Left renal pelvis (tissue), 4 donors: Measurements from ENCODE around the gene ATP5PO. TPM values are rescaled to one million over a fixed set of nuclear protein-coding genes. Genes with fewer than 3 reads are reported as not detected.
"Not testable (repeated sequence)": the region's sequence is repeated elsewhere in the genome, so short reads cannot be mapped to it uniquely, and the experiment has no call there.

Experiments used
- DNase-seq, 4 donors: peaks; one replicate each; pipeline ENCODE4 v3.0.0-alpha.2; 2013; ENCODE audit warnings: low read depth in 4 of 4, low spot score in 3 of 4
- polyA plus RNA-seq, 4 donors: library from polyadenylated mRNA; unstranded; fragments of 120-200 nt; gene quantifications; one replicate each; pipeline ENCODE4 v1.2.1, GENCODE V29; 2013; ENCODE audit not compliant: insufficient read length in 4 of 4

ATP5PO gene
- polyA plus RNA-seq, 4 donors = 214 to 392 (median 345) TPM

DNA sequence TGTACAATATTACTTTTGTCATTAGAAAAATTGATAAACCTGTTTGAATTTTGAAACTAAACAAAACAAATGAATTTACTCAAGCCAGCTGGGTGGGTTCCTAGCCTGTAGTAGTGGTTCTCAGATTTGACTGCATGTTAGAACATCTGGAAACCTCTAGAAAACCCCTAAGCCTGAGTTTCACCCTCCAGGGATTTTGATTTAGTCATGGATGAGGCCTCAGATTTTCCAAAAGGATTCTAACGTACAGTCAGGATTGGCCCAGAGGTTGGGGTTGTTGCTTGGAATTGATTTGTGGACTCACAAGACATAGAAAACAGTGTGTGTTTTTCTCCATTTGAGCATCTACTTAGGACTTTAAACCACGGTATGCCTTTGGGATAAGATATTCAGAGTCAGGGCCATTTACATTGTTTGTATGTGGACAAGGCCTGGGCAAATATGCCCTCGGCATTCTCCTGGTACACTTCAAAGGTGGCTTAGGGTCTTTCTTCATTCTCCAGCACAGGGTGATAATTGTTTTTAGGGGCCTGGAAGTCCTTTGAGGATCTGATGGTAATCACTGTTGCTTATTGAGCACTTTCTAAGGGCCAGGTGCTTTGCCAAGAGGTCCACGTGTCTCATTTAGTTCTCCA, 42.6 kb downstream of the ATP5PO start:
- DNase-seq = no peak

DNA sequence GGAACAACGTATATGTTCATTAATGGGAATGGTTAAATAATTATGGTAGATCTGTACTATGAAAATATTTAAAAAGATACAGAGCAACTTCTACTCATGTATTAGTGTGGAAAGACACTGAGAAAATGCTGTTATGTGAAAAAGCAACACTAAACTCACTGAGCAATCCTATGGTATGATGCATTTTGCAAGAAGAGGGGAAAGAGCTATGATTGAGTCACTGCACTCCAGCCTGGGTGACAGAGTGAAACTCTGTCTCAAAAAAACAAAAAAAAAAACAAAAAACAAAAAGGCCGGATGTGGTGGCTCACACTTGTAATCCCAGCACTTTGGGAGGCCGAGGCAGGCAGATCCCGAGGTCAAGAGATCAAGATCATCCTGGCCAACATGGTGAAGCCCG, 44.4 kb downstream of the ATP5PO start:
- DNase-seq = no peak

DNA sequence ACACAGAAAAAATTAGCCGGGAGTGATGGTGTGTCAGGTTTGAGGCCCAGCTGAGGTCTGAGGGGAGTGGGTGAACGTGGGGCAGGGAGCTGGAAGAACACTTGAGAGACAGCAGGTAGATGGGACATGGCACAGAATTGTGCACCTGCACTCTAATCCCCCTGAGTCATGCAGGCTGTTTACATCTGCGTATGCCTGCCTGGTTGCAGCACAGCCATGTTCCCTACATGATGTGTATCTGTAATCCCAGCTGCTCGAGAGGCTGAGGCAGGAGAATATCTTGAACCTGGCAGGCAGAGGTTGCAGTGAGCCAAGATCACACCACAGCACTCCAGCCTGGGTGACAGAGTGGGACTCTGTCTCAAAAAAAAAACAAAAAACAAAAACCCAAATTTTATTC, 44.8 kb downstream of the ATP5PO start:
- DNase-seq = no peak

DNA sequence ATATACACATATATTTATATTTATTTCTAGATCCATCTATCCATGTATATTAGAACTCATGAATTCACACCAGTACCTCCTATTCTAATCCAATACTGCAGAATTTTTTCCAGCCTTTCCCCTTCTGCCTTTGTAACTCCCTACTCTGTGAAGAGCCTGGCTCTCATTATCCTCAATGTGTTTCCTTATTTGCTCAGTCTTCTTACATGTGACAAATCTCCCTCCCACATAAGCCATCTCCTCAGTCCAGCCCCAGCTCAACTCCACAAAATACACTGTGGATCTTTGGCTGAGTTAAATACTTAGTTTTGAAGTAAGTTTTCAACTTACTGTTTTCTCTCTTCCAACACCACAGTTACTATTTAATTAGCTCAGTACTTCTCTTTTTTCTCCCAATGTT, 45.7 kb downstream of the ATP5PO start:
- no peak for DNase-seq

DNA sequence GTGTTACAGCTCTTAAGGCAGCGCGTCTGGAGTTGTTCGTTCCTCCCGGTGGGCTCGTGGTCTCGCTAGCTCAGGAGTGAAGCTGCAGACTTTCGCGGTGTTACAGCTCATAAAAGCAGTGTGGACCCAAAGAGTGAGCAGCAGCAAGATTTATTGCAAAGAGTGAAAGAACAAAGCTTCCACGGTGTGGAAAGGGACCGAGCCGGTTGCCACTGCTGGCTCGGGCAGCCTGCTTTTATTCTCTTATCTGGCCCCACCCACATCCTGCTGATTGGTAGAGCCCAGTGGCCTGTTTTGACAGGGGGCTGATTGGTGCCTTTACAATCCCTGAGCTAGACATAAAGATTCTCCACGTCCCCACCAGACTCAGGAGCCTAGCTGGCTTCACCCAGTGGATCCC, 47.7 kb downstream of the ATP5PO start:
- DNase-seq = not testable (repeated sequence)

DNA sequence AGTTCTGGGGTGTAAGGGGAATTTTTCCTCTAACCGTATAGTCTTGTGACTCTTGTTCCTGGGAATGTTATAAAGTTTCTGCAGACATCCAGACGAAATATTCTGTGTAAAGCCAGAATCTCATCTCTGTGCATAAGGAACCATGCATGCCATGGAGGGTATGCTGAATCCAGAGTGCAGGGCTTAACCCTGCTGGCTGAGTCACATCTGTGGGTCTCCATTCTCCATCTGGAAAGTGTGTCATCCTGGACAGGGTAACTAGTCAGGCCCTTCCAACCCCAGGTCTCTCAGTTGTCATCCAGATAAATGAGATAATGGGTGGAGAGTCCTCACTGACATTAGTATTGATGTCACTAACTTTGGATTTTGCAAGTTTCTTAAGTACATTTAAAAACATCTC, 48.8 kb downstream of the ATP5PO start:
- DNase-seq = no peak

DNA sequence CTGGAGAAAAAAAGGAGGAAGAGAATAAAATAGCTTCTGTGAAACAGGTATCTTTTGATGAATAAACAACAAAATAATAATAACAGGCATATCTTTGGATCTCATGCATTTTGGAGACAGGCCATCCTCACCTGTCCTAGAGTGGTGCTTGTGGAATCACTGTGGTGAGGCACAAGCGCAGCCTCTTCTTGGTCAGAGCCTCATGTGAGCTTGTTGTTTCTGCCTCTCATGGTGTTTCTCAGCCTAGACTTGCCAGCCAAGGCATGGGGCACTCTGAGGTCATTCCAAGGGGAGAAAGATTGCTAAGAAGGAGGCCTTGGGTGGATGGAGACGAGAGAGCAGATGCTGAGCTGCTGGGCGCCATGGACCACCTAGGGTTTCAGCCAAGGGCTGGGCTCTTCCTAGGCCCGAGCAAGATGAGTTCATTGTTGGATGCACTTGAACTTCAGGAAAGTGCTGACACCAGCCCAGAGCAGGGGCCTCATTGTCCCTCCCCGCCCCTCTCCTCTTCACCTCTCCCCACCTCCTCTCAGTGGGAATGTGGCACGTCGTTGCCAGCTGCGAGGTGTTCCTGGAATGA, 49.5 kb downstream of the ATP5PO start:
- no peak for DNase-seq

DNA sequence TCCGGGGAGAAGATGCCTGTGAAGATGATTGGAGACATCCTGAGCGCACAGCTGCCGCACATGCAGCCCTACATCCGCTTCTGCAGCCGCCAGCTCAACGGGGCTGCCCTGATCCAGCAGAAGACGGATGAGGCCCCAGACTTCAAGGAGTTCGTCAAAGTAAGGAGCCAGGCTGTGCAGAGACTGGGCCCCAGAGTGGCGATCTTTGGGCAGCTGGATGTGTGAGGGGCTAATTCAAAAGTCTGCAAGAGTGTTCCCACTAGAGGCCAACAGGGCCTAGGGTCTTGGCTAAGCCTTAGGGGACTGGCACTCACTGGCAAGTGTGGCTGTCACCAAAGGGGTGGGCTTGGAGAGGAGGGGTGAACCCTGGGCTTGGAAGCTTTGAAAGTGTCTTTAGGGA, 50.4 kb downstream of the ATP5PO start:
- no peak for DNase-seq

DNA sequence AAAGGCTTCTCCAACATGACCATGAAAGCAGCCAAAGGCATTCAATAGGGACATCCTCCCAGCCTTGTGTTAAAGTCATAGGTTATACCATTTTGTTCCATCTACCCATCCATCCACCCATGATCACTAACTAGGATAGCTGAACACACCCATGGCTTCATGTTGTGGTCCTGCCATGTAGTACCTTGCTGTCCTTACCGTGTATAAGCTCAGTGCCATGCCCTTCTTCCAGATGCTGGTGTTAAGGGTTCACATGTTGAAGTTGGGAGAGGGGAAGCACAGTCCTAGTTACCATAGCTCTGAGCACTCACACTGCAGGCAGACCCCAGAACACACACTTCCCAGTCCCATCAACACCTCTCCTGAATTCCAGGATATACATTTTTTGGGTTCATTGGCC, 51.5 kb downstream of the ATP5PO start:
- DNase-seq = no peak

DNA sequence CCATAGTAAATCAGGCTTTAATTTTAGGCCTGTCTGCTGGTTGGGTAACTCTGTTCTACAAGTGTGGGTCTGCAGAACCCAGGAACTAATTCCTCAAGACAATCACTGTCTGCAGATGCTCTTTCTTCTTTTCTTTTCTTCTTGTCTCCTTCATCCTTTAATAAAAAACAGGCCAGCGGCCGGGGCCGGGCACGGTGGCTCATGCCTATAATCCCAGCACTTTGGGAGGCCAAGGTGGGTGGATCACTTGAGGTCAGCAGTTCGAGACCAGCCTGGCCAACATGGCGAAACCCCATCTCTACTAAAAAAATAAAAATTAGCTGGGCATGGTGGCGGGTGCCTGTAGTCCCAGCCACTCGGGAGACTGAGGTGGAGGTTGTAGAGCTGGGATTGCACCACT, 52.4 kb downstream of the ATP5PO start:
- not testable (repeated sequence) for DNase-seq

DNA sequence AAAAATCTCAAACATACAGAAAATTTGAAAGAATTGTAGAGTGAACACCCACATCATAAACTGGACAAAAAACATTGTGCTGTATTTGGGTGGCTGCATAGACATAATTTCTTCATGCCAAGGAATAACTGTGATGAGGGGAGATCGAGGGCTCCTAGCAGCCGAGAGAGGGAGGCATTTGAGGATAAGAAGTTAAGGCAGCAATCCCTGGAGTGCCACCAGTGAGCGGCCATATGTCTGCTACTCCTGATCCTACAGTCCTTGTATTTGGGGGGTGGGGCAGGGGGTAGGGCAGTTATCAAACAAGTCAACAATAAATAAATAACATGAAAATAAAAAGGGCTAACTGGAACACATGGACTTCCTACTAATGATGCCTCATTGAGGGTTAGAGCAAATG, 54.5 kb downstream of the ATP5PO start:
- DNase-seq = no peak

DNA sequence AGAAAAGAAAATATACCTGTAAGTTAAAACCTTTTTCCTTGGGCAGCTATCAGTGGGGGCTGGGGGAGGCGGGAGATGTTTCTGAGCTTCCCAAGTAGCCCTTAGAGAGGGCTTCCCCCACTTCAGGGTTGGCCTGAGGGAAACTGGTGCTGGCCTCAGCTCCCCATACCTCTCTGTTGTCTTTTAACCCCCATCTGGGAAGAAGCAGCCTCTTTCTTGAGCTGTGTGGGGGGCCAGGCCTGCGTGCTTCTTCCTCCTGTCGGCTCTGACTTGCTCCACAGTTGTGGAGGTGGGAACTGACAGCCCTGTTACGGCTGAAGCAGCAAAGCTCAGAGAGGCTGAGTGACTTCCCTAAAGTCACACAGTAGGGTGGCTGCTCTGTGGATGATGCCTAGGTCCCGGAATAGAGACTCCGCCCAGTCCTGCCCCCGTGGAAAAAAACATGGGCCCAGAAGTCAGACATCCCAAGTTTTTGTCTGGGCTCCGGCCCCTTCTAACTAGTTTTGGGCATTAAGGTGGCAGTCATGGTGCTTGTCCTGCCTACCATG, 55.2 kb downstream of the ATP5PO start:
- DNase-seq = no peak

DNA sequence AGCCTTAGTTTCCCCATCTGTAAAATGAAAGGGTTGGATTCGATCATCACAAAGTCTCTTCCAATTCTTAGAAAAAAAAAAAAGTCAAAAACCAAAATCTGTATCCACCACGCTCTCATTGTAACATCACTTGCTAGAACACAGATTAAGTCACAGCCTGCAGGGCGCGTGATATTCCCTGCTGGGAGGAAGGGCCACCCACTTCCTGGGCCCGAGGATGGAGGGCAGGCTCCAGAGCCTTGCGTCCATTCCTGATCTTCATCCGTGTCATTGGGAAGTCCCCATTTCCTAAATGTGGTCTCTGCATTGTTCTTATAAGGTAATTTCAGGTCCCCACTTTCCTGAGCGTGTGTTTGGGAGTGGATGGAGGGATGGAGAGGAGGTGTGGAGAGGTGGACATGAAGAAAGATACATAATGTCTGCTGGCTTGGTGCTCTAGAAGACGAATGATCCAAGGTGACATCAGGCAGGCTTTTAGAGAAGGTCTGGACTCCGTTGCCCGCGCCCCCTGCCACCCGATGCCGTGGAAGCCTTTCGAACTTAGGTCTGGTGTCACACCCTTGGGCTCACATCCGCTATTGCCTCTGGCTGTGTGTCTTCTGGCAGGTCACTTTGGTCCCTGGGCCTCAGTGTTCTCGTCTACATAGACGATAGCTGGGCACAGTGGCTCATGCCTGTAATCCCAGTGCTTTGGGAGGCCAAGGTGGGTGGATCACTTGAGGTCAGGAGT, 56.1 kb downstream of the ATP5PO start:
- no peak for DNase-seq

DNA sequence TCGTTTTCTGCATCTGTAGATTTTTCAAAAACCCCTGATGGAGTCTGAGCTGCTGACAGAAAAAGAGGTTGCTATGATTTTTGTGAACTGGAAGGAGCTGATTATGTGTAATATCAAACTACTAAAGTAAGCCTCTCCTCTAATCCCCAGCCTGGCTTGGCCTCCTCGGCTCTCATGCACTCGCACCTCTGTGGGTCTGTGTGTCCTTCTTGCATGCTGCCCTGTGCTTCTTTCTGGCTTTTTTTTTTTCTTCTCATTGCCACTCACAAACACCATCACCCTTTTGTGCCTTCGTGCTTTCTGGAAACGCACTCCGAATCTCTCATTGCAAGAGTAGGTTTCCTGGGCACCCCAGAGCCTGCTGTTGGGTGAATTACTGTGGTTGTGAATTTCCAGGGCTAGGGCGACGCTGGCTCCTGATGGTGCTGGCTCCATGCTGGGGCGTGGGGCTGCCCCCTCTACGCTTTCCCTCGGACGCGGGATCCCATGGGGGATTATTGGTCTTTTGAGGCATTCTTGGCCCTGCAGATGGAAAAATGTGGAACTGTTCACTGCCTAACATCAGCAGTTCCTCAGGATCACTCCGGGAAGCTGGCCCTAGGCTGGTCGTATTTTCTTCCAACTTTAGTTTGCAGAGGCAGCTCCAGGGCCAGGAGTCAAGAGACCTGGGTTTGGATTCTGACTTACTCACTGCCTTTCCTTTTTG, 56.8 kb downstream of the ATP5PO start:
- DNase-seq = no peak

DNA sequence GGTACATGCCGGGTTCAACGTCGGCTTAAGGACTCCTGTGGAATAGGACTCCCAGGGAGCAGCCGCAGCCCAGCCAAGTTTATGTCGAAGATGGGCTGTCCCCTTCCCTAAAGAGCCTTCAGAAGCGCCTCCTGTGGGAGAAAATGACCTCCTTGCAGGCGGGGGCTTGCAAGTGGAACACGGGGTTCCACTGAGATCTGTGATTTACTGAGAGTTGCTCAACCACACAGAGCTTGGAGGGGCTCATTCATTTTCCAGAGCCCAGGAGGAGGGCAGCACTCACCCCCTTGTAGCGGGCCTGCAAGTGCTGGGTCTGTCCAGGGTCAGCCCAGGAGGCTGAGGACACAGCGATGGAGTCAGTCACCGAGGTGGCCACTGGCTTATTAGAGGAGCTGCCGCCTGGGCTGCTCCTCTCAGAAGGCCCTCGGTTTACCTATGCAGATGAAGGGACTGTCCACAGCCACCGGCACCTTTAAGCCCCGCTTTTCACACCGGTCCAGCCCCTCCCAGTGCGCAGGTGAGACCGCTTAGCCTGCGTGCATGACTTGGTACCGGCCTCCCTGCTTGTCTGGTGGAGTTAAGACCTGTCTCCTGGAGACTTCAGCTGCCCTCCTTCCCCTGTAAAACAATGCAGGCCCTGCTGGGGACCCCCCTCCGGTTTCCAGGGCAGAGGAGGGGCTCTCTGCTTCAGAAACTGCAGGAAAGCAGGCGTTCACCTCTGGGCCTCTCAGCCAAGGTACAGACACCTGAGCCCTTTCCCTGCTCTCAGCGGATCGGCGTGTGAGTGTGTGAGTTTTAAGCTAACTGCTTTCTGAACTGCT, 57.5 kb downstream of the ATP5PO start:
- DNase-seq = no peak

DNA sequence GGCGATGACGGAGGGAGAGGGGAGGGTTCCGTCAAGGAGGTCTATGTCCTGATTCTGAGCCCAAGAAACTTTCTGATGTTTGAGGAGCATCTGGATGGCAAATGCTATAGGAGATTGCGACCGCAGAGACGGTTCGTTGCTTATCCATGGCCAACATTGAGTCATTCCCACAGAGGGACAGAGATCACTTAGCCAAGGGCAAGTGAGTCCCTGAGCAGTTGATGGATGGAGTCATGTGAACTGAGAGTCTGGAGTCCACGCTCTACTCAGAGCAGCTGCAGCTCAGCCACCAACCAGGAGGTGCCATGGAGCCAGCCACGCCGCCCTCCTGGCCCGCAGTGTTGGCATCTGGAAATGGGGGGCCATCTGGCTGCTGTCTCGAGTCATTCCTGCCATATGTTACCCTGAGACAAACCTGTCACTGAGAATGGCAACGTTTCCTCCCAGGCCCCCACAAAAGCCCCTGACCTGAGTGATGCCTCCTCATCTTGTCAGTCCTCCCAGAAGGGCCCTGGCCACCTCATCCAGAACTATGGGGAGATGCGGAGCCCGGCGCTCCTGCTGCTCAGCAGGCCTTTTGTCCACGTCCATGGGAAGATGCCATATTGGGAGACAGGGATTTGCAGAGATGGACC, 58.6 kb downstream of the ATP5PO start:
- DNase-seq = no peak

DNA sequence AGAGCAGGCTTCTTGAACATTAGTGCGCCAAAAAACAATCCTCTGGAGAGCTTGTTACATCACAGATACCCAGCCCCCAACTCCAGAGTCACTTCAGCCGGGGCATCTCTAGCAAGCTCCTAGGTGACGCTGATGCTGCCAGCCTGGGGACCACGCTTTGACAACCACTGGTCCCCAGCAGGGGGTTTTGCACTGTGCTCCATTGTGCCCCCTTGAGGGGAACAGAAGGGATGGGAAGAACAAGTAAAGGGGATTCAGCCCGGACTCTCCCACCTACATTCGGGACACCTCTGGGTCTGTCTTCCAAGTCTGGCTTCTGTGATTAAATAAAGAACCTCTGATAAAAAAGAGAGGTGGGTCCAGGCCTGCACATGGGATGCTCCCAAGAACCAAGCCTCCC, 60.4 kb downstream of the ATP5PO start:
- no peak for DNase-seq

DNA sequence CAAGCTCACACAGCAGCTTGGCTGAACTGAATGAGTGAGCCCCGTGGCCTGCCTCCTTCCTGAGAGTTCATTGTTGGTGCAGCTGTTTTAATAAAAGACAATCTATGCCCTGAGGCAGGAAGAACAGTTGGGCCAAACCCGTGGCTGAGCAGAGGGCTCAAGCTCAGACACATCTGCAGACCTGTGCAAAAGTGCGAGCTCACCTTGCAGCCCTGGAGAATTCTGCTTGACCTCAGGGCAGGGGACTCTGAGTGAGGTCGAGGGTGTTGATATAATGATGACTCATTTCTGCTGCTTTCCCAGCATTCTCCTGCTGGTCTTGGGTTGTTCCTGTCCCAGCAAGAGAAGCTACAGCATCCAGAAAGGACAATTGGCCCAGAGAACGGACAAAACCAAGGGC, 61.0 kb downstream of the ATP5PO start:
- no peak for DNase-seq
